B cell (primary cell): ENCODE data around the gene ZNF335. TPM values are rescaled to one million over a fixed set of nuclear protein-coding genes. Genes with fewer than 3 reads are reported as not detected.

Source experiments
- ATAC-seq: fragments of 200-7000 bp; cut with Tn5 transposase; one replicate; pipeline ENCODE4 v1.10.0; 2021; ENCODE audit warnings: low read depth, mild to moderate bottlenecking, moderate number of reproducible peaks, moderate library complexity
- CTCF ChIA-PET: fragments of 350-600 bp; sonication (Branson Sonifier 250); formaldehyde crosslinking; loops from one replicate; lab custom pipeline; 2021; ENCODE audit warnings: antibody characterized with exemption, inconsistent platforms; lab: Charles Lee
- POLR2A ChIA-PET: fragments of 350-600 bp; sonication (Branson Sonifier 250); formaldehyde crosslinking; loops from one replicate; lab custom pipeline; 2021; ENCODE audit warnings: antibody characterized with exemption; lab: Charles Lee
- DNase-seq: peaks from one replicate; pipeline ENCODE4 v3.0.0; 2013
- H2AFZ ChIP-seq: 2 replicates; pipeline ENCODE4 v1.6.1; 2012; ENCODE audit warnings: mild to moderate bottlenecking, low read depth, low read length; ENCODE audit not compliant: insufficient read depth, poor library complexity, severe bottlenecking
- H3K27ac ChIP-seq, 2 donors: 1 replicate in 1 of 2; 2 replicates in 1 of 2; pipeline ENCODE4 v1.5.1; 2012 to 2013; ENCODE audit warnings: low read length in 2 of 2, mild to moderate bottlenecking in 2 of 2, moderate library complexity in 1 of 2
- H3K27me3 ChIP-seq, 4 experiments: fragments of 200-600 bp in 1 of 4; sonication (generic) in 1 of 4; replicated peaks in 1 of 4; 1 replicate in 2 of 4; 2 replicates in 2 of 4; pipeline versions ENCODE4 v1.6.1 to v1.7.0; 2013 to 2016; ENCODE audit warnings: low read length in 3 of 4, mild to moderate bottlenecking in 2 of 4, mixed read lengths in 1 of 4, moderate library complexity in 1 of 4; ENCODE audit not compliant: insufficient read depth in 4 of 4, control insufficient read depth in 3 of 4; ENCODE audit errors: control extremely low read depth in 1 of 4
- H3K36me3 ChIP-seq, 2 experiments: replicated peaks in 1 of 2; 1 replicate in 1 of 2; 2 replicates in 1 of 2; pipeline versions ENCODE4 v1.6.1 to v1.7.1; 2013; ENCODE audit warnings: low read length in 1 of 2; ENCODE audit not compliant: insufficient read depth in 2 of 2, control insufficient read depth in 1 of 2; ENCODE audit errors: control extremely low read depth in 1 of 2, extremely low read depth in 1 of 2
- H3K4me1 ChIP-seq, 2 donors: fragments of 200-600 bp in 1 of 2; sonication (generic) in 1 of 2; 1 replicate in 1 of 2; 2 replicates in 1 of 2; pipeline versions ENCODE4 v1.5.1 to v1.6.1; 2013 to 2017; ENCODE audit warnings: low read length in 2 of 2; ENCODE audit not compliant: control insufficient read depth in 2 of 2, insufficient read depth in 2 of 2
- H3K4me2 ChIP-seq: replicated peaks from 2 replicates; pipeline ENCODE3; 2012; ENCODE audit warnings: mild to moderate bottlenecking, low read depth, low read length; ENCODE audit not compliant: poor library complexity, severe bottlenecking
- H3K4me3 ChIP-seq, 5 experiments: fragments of 200-600 bp in 1 of 5; sonication (generic) in 1 of 5; 1 replicate in 3 of 5; 2 replicates in 2 of 5; pipeline versions ENCODE4 v1.5.1 to v1.7.0; 2011 to 2016; ENCODE audit warnings: low read length in 4 of 5, mild to moderate bottlenecking in 4 of 5, low read depth in 2 of 5, control low read depth in 1 of 5, moderate library complexity in 1 of 5; ENCODE audit not compliant: insufficient read depth in 1 of 5; ENCODE audit errors: control extremely low read depth in 1 of 5, extremely low read depth in 1 of 5
- H3K79me2 ChIP-seq: fragments of 200-600 bp; sonication (generic); one replicate; pipeline ENCODE4 v1.6.0; 2016; ENCODE audit warnings: low read length; ENCODE audit not compliant: control insufficient read depth, insufficient read depth
- H3K9ac ChIP-seq: fragments of 200-600 bp; sonication (generic); 2 replicates; pipeline ENCODE4 v1.6.1; 2017; ENCODE audit warnings: mild to moderate bottlenecking, low read length, moderate library complexity
- H3K9me3 ChIP-seq, 3 donors: one replicate each; pipeline versions ENCODE4 v1.6.1 to v1.7.1; 2013; ENCODE audit warnings: low read length in 2 of 3; ENCODE audit not compliant: control insufficient read depth in 2 of 3, insufficient read depth in 1 of 3; ENCODE audit errors: control extremely low read depth in 1 of 3
- H4K20me1 ChIP-seq: 2 replicates; pipeline ENCODE4 v1.6.0; 2012; ENCODE audit warnings: mild to moderate bottlenecking, low read length; ENCODE audit not compliant: insufficient read depth, control insufficient read depth, poor library complexity, severe bottlenecking
- H3K27ac Mint-ChIP-seq: one replicate; pipeline ENCODE4 v1.8.0; 2021; ENCODE audit warnings: mixed read lengths
- H3K27me3 Mint-ChIP-seq: one replicate; pipeline ENCODE4 v1.8.0; 2021; ENCODE audit warnings: mixed read lengths
- H3K4me1 Mint-ChIP-seq: one replicate; pipeline ENCODE4 v1.8.0; 2021; ENCODE audit warnings: mixed read lengths
- H3K4me3 Mint-ChIP-seq: one replicate; pipeline ENCODE4 v1.8.0; 2021; ENCODE audit warnings: mixed read lengths
- H3K9me3 Mint-ChIP-seq: one replicate; pipeline ENCODE4 v1.8.0; 2022; ENCODE audit warnings: mixed read lengths; ENCODE audit not compliant: insufficient read depth
- CTCF ChIP-seq: fragments of 200-600 bp; IDR thresholded peaks from one replicate; pipeline ENCODE4 v1.8.0; 2022; ENCODE audit warnings: antibody characterized with exemption, mild to moderate bottlenecking
- EZH2 ChIP-seq: IDR thresholded peaks from 2 replicates; pipeline ENCODE4 v1.6.1; 2012; ENCODE audit warnings: borderline replicate concordance, low read depth, mild to moderate bottlenecking, moderate library complexity, low read length; ENCODE audit not compliant: insufficient read depth, poor library complexity, severe bottlenecking
- WGBS: methylation state at CpG from one replicate; pipeline ENCODE4 v1.1.5; 2013; ENCODE audit warnings: missing lambda C conversion rate; ENCODE audit not compliant: insufficient coverage; 5-methylcytosine and 5-hydroxymethylcytosine counted together
- intact Hi-C: fragments of 100-400 bp; cut with micrococcal nuclease; formaldehyde crosslinking; loops from one replicate; pipeline ENCODE4 v1.10.0; 2022
- polyA plus RNA-seq: library from polyadenylated mRNA; depleted of rRNA; stranded (reverse); fragments of >200 nt; gene quantifications from 2 replicates; pipeline ENCODE4 v1.2.3, GENCODE V29; 2012
- total RNA-seq, 2 donors: library from RNA; stranded (reverse); fragments of 120-200 nt in 1 of 2; gene quantifications; 1 replicate in 1 of 2; 2 replicates in 1 of 2; pipeline versions ENCODE4 v1.2.3 to v1.2.4, GENCODE V29; 2013 to 2022

Gene ZNF335
- total and polyA plus RNA-seq, 2 donors (not counting 1 experiment from before 2014, with no cell fraction given), result 62.3 to 62.7 TPM

DNA sequence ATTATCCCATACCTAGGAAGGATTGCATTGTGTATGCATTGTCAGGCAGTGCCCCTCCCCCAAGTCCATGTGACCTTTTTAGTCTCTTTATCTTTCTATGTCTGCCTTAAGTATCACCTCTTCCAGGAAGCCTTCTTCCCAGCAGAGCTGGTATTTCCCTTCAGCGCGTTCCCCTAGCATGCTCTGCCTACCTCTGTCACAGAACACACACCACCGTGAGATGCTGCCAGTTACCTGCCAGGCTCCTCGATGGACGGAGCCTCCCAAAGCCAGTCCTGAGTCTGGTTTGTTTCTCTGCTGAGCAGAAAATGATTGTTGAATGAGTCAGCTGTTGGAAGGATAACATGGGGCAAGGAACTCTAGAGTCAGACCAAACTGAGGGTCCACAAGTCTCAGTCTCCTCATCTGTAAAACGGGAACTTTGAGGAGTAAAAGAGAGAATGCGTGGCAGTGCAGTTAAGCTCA is 11.3 kb upstream of the ZNF335 start:
- no peak overlapping the region for H2AFZ ChIP-seq
- peaks cover 0 to 4% (median 0%) of the 10 kb centered on the region in 3 donors for H3K9me3 ChIP-seq
- peaks cover 0 to 5% of the 10 kb centered on the region in 2 donors for H3K4me1 ChIP-seq
- H4K20me1 ChIP-seq, result no peaks in the 10 kb centered on the region
- no peak overlapping the region for H3K27ac ChIP-seq
- WGBS, result 61% methylated on average over 5 of the region's 7 CpGs
- DNase-seq, result no peak
- ChIA-PET POLR2A (interaction anchor here (1.1 kb wide), 1 partner anchor 31 kb away, joined by 3 read pairs; no protein-coding TSS in a partner anchor), CTCF (interaction anchor here (1.0 to 2.3 kb wide), 4 partner anchors 11 to 366 kb away, joined by 3 to 12 read pairs (median 4); no protein-coding TSS in a partner anchor)
- no peak for ATAC-seq
- Mint-ChIP-seq H3K9me3 (no peaks in the 10 kb centered on the region), H3K27me3 (peaks cover 8% of the 10 kb centered on the region), H3K4me1 (no peaks in the 10 kb centered on the region), H3K27ac (no peak overlapping the region), H3K4me3 (no peak overlapping the region)
- TF ChIP-seq CTCF (no peak), EZH2 (no peak)
- no peak overlapping the region for H3K4me3 ChIP-seq
- intact Hi-C loops, result no loop called here
- no peak overlapping the region for H3K9ac ChIP-seq
- H3K27me3 ChIP-seq, result peaks cover 0 to 24% (median 9%) of the 10 kb centered on the region in 4 experiments
- no peaks in the 10 kb centered on the region for H3K79me2 ChIP-seq
- H3K4me2 ChIP-seq, result no peak overlapping the region
- no peaks in the 10 kb centered on the region for H3K36me3 ChIP-seq

DNA sequence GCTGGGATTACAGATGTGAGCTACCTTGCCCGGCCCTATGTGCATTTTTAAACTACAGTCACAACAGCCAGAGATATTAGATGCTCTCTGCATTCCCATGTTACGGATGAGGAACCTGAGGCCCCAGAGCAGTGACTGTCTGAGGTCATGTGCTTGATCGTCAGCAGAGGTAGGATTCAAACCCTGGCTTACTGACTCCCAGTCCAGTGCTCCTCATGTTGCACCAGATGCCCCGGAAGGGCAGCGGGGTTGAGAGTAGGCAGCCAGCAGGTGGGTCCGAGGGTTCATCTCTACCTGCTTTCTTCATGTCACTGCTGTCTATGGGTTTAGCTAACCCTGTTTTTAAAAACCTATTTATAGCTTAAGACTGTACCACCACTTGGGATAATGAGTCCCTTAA is 9.3 kb upstream of the ZNF335 start:
- Histone ChIP-seq H3K9ac (no peak overlapping the region), H3K4me3 (no peak overlapping the region), H3K27me3 (peaks cover 0 to 8% (median 3%) of the 10 kb centered on the region in 4 experiments), H3K36me3 (no peaks in the 10 kb centered on the region), H3K27ac (no peak overlapping the region), H3K4me1 (no peaks in the 10 kb centered on the region), H3K79me2 (no peaks in the 10 kb centered on the region), H3K4me2 (no peak overlapping the region), H2AFZ (no peak overlapping the region), H3K9me3 (no peaks in the 10 kb centered on the region), H4K20me1 (no peaks in the 10 kb centered on the region)
- POLR2A ChIA-PET, result no interaction called here
- 94% methylated on average over 4 of the region's 6 CpGs for WGBS
- TF ChIP-seq CTCF (no peak), EZH2 (no peak)
- ATAC-seq, result no peak
- intact Hi-C loops, result no loop called here
- H3K27ac Mint-ChIP-seq, result no peak overlapping the region
- H3K9me3 Mint-ChIP-seq, result no peaks in the 10 kb centered on the region
- no peaks in the 10 kb centered on the region for H3K4me1 Mint-ChIP-seq
- no peak for DNase-seq
- no peak overlapping the region for H3K4me3 Mint-ChIP-seq
- H3K27me3 Mint-ChIP-seq, result peaks cover 8% of the 10 kb centered on the region
- CTCF ChIA-PET, result interaction anchor here (1.3 kb wide), 1 partner anchor 32 kb away, joined by 5 read pairs; no protein-coding TSS in a partner anchor
